Activated T-helper 1 cell treated with anti-CD3 and anti-CD28 coated beads, Interleukin-12 subunit alpha, Interleukin-12 subunit beta, Interleukin-2, Interleukin-4 antibody, amounts not matched to agents 30 ng/mL and 10 ng/mL and 1 ng/mL, durations not matched to agents 14 hours and 24 hours and 36 hours (primary cell): ENCODE data around the gene NPLOC4. TPM values are rescaled to one million over a fixed set of nuclear protein-coding genes. Genes with fewer than 3 reads are reported as not detected.
A peak's percentile ranks its signal among the peaks of the same experiment; 100 is the strongest.

Experiments
- DNase-seq: peaks from one replicate; pipeline ENCODE4 v3.0.0; 2021; ENCODE audit warnings: low spot score
- H3K27ac Mint-ChIP-seq: one replicate; pipeline ENCODE4 v1.8.0; 2021; ENCODE audit warnings: mild to moderate bottlenecking, mixed read lengths
- H3K27me3 Mint-ChIP-seq: one replicate; pipeline ENCODE4 v1.8.0; 2022; ENCODE audit warnings: mild to moderate bottlenecking, moderate library complexity, mixed read lengths; ENCODE audit not compliant: insufficient read depth
- H3K36me3 Mint-ChIP-seq: one replicate; pipeline ENCODE4 v1.8.0; 2021; ENCODE audit warnings: low read depth, mixed read lengths
- H3K4me1 Mint-ChIP-seq: one replicate; pipeline ENCODE4 v1.8.0; 2021; ENCODE audit warnings: low read depth, mixed read lengths
- H3K4me3 Mint-ChIP-seq: one replicate; pipeline ENCODE4 v1.8.0; 2021; ENCODE audit warnings: mild to moderate bottlenecking, moderate library complexity, mixed read lengths
- H3K9me3 Mint-ChIP-seq: one replicate; pipeline ENCODE4 v1.8.0; 2021; ENCODE audit warnings: mixed read lengths
- intact Hi-C: fragments of 100-400 bp; cut with micrococcal nuclease; formaldehyde crosslinking; loops from one replicate; pipeline ENCODE4 v1.15.1; 2024
- total RNA-seq: library from RNA; stranded (reverse); gene quantifications from 2 replicates; pipeline ENCODE4 v1.2.3, GENCODE V29; 2022

Gene NPLOC4
- total RNA-seq, 1 donor from 2014 or later, result 138 TPM

- H3K27ac Mint-ChIP-seq, result no peak overlapping the region
- peaks cover 25% of the 10 kb centered on the region for H3K36me3 Mint-ChIP-seq
- peaks cover 41% of the 10 kb centered on the region for H3K4me1 Mint-ChIP-seq
- intact Hi-C loops, result loop anchor here (10.0 kb wide), 1 partner anchor 314 kb away; the partner anchor contains the start of gene P4HB
- no peaks in the 10 kb centered on the region for H3K27me3 Mint-ChIP-seq
- H3K9me3 Mint-ChIP-seq, result no peaks in the 10 kb centered on the region
- DNase-seq, result no peak
- H3K4me3 Mint-ChIP-seq, result peak overlapping the region; percentile 89
Observed at GRCh38 chr17:81550830-81551457, 86.0 kb downstream of the NPLOC4 start.

GRCh38 chr17:81550285-81550684, 86.6 kb downstream of the NPLOC4 start:
- Mint-ChIP-seq H3K4me3 (peak overlapping the region; percentile 89), H3K36me3 (peaks cover 25% of the 10 kb centered on the region), H3K9me3 (no peaks in the 10 kb centered on the region), H3K27me3 (no peaks in the 10 kb centered on the region), H3K27ac (no peak overlapping the region), H3K4me1 (peaks cover 41% of the 10 kb centered on the region)
- no peak for DNase-seq
- intact Hi-C loops, result loop anchor here (10.0 kb wide), 1 partner anchor 315 kb away; the partner anchor contains the start of gene P4HB

- intact Hi-C loops, result loop anchor here (10.0 kb wide), 1 partner anchor 315 kb away; the partner anchor contains the start of gene P4HB
- Mint-ChIP-seq H3K27me3 (no peaks in the 10 kb centered on the region), H3K36me3 (peaks cover 25% of the 10 kb centered on the region), H3K4me3 (peak overlapping the region; percentile 89), H3K4me1 (peaks cover 41% of the 10 kb centered on the region), H3K27ac (no peak overlapping the region), H3K9me3 (no peaks in the 10 kb centered on the region)
- no peak for DNase-seq
Observed at GRCh38 chr17:81549826-81550225, 87.1 kb downstream of the NPLOC4 start.

- Mint-ChIP-seq H3K4me3 (peak overlapping the region; percentile 89), H3K4me1 (peaks cover 36% of the 10 kb centered on the region), H3K27ac (no peak overlapping the region), H3K9me3 (no peaks in the 10 kb centered on the region), H3K36me3 (peaks cover 21% of the 10 kb centered on the region), H3K27me3 (no peaks in the 10 kb centered on the region)
- intact Hi-C loops, result no loop called here
- no peak for DNase-seq
Observed at GRCh38 chr17:81549031-81549557, 87.8 kb downstream of the NPLOC4 start.

- intact Hi-C loops, result no loop called here
- no peak overlapping the region for H3K27ac Mint-ChIP-seq
- no peak overlapping the region for H3K4me3 Mint-ChIP-seq
- peaks cover 22% of the 10 kb centered on the region for H3K36me3 Mint-ChIP-seq
- H3K27me3 Mint-ChIP-seq, result no peaks in the 10 kb centered on the region
- no peak for DNase-seq
- H3K4me1 Mint-ChIP-seq, result peaks cover 24% of the 10 kb centered on the region
- H3K9me3 Mint-ChIP-seq, result no peaks in the 10 kb centered on the region
Observed at GRCh38 chr17:81547614-81547982, 89.3 kb downstream of the NPLOC4 start.

GRCh38 chr17:81546906-81547613, 89.9 kb downstream of the NPLOC4 start:
- Mint-ChIP-seq H3K27ac (no peak overlapping the region), H3K9me3 (no peaks in the 10 kb centered on the region), H3K4me3 (no peak overlapping the region), H3K36me3 (peaks cover 22% of the 10 kb centered on the region), H3K27me3 (no peaks in the 10 kb centered on the region), H3K4me1 (peaks cover 24% of the 10 kb centered on the region)
- no peak for DNase-seq
- intact Hi-C loops, result no loop called here

GRCh38 chr17:81545160-81545949, 91.6 kb downstream of the NPLOC4 start:
- Mint-ChIP-seq H3K4me3 (no peak overlapping the region), H3K36me3 (peaks cover 25% of the 10 kb centered on the region), H3K4me1 (peaks cover 13% of the 10 kb centered on the region), H3K27me3 (no peaks in the 10 kb centered on the region), H3K27ac (no peak overlapping the region), H3K9me3 (no peaks in the 10 kb centered on the region)
- intact Hi-C loops, result no loop called here
- no peak for DNase-seq

GRCh38 chr17:81544281-81544974, 92.5 kb downstream of the NPLOC4 start:
- Mint-ChIP-seq H3K27ac (no peak overlapping the region), H3K36me3 (peaks cover 16% of the 10 kb centered on the region), H3K4me3 (no peak overlapping the region), H3K4me1 (peaks cover 4% of the 10 kb centered on the region), H3K27me3 (no peaks in the 10 kb centered on the region), H3K9me3 (no peaks in the 10 kb centered on the region)
- intact Hi-C loops, result no loop called here
- no peak for DNase-seq

- Mint-ChIP-seq H3K27ac (no peak overlapping the region), H3K27me3 (no peaks in the 10 kb centered on the region), H3K9me3 (no peaks in the 10 kb centered on the region), H3K36me3 (peaks cover 11% of the 10 kb centered on the region), H3K4me1 (no peaks in the 10 kb centered on the region), H3K4me3 (no peak overlapping the region)
- intact Hi-C loops, result no loop called here
- DNase-seq, result no peak
Observed at GRCh38 chr17:81543756-81544155, 93.2 kb downstream of the NPLOC4 start.

GRCh38 chr17:81543339-81543675, 93.6 kb downstream of the NPLOC4 start:
- no peaks in the 10 kb centered on the region for H3K4me1 Mint-ChIP-seq
- H3K27ac Mint-ChIP-seq, result no peak overlapping the region
- H3K27me3 Mint-ChIP-seq, result no peaks in the 10 kb centered on the region
- intact Hi-C loops, result no loop called here
- H3K9me3 Mint-ChIP-seq, result no peaks in the 10 kb centered on the region
- no peak for DNase-seq
- H3K36me3 Mint-ChIP-seq, result peaks cover 13% of the 10 kb centered on the region
- H3K4me3 Mint-ChIP-seq, result no peak overlapping the region

- intact Hi-C loops, result no loop called here
- no peak overlapping the region for H3K4me3 Mint-ChIP-seq
- peaks cover 3% of the 10 kb centered on the region for H3K27me3 Mint-ChIP-seq
- H3K36me3 Mint-ChIP-seq, result peaks cover 16% of the 10 kb centered on the region
- no peaks in the 10 kb centered on the region for H3K9me3 Mint-ChIP-seq
- no peaks in the 10 kb centered on the region for H3K4me1 Mint-ChIP-seq
- DNase-seq, result no peak
- H3K27ac Mint-ChIP-seq, result no peak overlapping the region
Observed at GRCh38 chr17:81542431-81543338, 94.2 kb downstream of the NPLOC4 start.

- H3K36me3 Mint-ChIP-seq, result peaks cover 11% of the 10 kb centered on the region
- no peaks in the 10 kb centered on the region for H3K4me1 Mint-ChIP-seq
- intact Hi-C loops, result no loop called here
- peaks cover 7% of the 10 kb centered on the region for H3K27me3 Mint-ChIP-seq
- H3K9me3 Mint-ChIP-seq, result no peaks in the 10 kb centered on the region
- no peak overlapping the region for H3K4me3 Mint-ChIP-seq
- no peak for DNase-seq
- H3K27ac Mint-ChIP-seq, result no peak overlapping the region
Observed at GRCh38 chr17:81541123-81541522, 95.8 kb downstream of the NPLOC4 start.
